GM21529 (cell line): ENCODE data around the gene RNF214.

Experiments
- ATAC-seq: cut with Tn5 transposase; IDR thresholded peaks from one replicate; pipeline ENCODE4 v1.9.1; 2021; ENCODE audit not compliant: unreplicated experiment

RNF214 gene

DNA sequence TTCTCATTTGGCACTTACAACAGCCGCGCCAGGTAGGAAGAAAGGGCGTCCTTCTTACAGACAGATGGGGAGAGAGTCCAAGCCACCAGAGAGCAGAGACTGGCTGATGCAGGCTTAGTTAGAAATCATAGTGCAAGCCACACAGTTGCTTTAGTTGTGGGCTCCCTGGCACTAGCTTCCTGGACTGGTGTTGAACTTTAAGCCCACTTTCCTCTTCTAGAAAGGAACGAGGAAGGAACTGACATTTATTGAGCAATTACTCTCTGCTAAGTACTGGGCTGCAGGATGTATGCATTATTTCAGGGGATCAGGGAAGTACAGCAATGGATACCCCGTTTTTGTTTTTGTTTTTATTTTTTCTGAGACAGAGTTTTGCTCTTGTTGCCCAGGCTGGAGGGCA is 80.6 kb downstream of the RNF214 start:
- ATAC-seq, result no peak

DNA sequence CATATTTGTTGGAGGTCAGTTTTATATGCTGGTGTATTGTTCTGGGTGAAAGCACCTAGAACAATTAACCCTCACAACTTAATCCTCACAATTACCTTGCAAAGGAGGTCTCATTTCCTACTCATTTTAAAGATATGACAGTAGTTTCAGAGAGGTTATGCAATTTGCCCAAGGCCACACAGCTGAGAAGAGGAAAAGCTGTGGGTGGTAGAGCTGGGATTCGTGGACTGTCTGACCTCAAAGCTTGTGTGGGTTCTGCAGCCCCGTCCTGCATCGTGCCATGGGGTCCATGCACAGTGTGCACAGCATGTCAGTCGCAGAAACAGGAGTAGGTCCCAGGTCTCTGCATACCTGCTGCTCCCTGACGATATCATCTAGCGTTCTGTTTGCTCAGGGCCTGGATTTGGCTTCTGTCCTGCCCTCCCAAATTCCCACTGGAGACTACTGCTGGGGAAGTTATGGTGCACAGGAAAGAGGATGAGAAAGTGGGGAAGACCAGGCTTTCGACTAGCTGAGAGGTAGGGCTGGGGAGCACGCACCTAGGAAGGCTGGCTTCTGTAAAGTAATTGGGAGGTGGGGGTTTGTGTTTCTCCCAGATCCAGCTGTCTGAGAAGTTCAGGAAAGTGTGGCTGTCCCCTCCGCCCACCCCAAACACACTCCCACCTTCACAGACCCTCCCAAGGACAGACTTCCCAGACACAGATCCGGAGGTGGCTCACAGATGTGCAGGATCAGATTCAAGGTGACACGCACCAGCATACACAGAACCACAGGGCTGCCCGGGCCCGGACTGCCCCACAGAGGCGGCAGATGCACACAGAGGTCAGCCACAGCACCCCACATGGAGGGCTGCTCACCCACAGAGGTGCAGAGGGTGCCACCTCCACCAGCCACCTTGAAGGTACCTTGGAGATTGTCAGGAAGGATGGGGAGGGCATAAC is 81.6 kb downstream of the RNF214 start:
- ATAC-seq, result no peak

DNA sequence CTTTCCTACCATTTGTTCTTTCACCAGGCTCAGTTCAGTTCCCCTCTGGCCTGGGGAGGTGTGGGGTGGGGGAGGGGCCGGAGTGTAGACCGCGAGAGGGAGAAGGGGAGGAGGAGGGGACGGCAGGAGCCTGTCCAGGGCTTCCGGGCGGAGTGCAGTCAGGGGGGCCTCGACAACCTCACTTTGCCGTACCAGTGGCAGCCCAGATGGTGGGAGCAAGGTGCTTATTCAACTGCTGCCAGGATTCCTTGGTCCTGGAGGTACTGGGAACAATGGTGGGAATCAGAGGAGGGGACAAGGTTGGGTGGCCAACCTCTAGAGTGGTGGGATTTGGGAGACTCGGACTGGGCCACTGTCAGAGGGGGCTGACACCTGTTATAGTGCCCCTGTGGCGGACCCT is 82.4 kb downstream of the RNF214 start:
- ATAC-seq, result no peak

DNA sequence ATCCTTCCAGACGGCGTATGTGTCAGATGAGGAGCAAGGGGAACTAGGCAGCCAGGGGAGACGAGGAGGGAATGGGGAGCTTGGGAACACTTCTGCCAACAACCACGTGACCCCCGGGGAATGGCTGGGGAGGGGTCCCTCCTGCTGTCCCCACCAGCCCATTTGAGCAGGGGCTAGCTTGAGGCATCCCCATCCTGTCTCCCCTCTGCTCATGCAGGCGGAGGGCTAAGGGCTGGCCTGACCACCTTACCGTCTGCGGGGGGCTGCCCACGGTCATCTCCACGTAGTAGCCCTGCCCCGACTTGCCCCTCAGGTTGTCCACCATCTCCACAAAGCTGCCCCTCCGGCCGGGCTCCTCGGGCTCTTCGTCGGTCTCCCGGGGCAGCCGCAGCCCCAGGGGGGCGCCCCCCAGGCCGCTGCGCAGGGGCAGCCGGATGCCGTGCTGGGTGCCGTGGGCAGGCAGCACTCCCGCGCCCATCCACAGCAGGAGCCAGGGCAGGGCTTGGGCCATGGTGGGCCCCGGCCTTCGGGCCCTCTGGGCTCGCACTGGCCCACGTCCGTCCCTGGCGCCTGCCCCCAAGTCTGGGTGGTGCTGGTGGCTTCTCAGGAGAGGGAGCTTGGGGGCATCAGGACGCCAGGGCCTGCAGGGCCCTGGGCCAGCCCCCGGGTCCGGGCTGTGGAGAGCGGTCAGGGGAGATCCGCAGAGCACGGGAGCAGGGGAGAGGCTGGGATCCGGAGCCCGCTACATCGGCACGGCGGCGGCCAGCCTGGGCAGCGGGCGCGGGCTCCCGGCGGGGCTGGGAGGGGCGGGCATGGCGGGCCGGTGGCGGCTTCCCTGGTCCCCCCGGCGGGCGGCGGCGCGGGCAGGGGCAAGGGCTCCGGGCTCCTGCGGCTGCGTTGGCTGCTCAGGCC is 83.1 kb downstream of the RNF214 start:
- ATAC-seq, result no peak

DNA sequence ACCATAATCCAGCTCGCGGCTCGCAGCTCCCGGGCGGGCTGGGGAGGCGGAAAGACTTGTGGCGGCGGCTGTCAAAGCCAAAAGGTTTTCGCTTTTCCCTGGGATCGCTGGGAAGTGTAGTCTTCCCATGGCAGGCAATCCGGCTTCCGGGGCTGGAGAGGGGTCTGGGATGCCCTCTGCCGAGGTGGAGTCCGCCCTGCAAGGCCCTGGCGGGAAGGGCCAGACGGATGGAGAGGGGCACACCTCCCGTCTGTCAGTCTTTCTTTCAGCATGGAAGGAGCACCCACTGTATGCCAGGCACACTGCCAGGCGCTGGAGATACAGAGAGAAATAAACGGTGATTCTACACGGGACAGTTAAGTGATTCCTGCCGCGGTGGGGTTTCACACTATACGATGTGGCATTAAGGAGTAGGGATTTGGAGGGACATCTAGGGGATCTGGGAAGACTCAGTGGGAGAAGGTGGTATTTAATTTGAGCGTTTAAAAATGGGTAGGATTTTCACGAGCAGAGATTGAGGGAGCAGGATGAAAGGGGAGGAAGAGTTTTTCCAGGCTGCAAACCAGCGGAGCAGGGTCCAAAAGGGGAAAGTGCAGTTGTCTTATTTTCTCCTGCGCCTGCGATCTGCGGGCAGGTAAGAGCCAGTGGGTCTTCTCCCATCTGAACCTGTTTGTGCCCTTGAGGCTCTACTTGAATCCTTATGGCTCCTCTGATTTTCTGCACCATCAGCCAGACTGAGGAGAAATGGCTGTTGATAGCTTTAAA is 83.9 kb downstream of the RNF214 start, which contains the start of gene BACE1:
Gene BACE1 (minus strand): TSS at position 60 of the 765 bp plus-strand sequence. CDS start 461 bp downstream, outside the sequence.
- no peak for ATAC-seq

DNA sequence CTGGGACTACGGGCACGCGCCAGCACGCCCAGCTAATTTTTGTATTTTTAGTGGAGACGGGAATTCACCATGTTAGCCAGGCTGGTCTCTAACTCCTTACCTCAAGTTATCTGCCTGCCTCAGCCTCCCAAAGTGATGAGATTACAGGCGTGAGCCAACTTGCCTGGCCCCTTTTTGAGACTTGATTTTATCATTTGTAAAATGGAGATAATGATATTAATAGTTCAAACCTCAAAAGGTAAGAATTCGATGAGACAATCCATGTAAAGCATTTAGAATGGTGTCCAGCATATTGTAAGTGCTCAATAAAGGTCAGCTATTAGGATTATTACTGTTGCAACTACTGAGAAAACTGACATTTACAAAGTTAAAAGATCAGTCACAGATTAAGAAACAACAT is 86.3 kb downstream of the RNF214 start:
- ATAC-seq, result no peak

DNA sequence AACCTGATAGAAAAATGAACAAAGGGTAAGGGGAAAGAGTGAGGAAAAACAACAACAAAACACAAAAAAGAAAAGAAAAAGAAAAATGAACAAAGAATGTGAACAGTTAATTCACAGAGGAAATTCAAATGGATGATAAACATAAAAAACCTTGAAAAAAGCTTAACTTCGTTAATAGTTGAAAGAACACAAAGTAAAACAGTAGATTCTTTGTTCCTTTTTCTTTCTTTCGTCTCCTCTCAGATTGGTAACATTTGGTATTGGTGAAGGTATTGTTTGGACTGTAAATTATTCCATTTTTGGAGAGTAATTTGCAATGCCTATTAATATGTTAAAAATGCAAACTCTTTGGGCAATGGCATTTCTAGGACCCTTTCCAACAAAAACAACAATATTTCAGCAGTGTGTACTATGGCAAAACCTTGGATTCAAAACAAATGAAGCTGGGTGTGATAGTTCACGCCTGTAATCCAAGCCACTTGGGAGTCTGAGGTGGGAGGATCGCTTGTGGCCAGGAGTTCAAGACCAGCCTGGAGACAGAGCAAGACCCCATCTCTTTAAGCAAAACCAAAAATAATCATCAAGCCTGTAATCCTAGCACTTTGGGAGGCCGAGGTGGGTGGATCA is 86.9 kb downstream of the RNF214 start:
- no peak for ATAC-seq

DNA sequence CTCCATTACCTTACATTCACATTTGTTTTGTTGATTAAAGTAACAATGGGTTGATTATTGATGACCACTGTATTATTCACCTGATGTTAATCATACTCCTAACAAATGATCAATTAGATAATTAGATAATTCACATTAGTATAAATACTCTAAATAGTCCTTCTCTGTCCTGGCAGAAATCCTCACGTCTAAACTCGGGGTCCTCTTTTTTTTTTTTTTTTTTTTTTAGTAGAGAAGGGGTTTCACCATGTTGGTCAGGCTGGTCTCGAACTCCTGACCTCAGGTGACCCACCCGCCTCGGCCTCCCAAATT is 94.7 kb downstream of the RNF214 start:
- peak; percentile 3 for ATAC-seq

DNA sequence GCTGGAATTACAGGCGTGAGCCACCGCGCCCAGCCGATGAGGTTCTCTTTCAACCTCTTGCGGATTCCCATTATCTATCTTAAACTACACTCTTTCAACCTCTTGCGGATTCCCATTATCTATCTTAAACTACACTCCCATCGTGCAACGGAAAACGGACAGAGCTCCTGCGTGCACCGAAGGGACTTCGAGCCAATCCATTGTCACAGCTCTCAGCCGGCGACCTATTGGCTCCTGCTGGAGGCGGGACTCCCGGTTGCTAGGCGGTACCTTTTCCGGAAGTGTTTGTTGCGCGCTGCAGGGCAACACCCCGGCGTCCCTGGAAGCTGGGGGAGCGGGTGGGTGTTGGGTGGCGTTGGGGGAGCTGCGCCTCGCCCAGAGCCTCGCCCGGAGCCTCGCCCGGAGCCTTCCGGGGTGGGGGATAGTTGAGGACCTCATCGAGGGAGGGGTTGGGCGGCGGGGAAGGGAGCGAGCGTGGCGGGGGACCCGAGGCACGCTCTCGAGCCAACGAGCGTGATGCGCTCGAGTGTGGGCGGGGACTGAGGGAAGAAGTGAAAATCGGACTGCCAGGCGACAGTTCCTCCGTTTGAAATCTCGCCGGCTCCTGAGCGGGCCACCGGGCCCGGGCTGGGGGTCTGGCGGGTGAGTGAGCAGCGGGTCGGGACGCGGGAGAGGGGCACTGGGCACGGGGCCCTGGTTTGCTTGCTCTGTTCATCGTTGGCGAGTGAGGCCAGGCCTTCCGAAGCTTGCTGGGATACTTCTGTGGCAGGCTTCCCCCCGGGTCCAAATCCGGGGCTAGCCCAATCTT is 95.3 kb downstream of the RNF214 start, which contains the start of gene CEP164:
Gene CEP164 (plus strand): TSS at position 288 of the 808 bp plus-strand sequence. CDS start 10,733 bp downstream, outside the sequence.
- ATAC-seq, result peak; percentile 96

DNA sequence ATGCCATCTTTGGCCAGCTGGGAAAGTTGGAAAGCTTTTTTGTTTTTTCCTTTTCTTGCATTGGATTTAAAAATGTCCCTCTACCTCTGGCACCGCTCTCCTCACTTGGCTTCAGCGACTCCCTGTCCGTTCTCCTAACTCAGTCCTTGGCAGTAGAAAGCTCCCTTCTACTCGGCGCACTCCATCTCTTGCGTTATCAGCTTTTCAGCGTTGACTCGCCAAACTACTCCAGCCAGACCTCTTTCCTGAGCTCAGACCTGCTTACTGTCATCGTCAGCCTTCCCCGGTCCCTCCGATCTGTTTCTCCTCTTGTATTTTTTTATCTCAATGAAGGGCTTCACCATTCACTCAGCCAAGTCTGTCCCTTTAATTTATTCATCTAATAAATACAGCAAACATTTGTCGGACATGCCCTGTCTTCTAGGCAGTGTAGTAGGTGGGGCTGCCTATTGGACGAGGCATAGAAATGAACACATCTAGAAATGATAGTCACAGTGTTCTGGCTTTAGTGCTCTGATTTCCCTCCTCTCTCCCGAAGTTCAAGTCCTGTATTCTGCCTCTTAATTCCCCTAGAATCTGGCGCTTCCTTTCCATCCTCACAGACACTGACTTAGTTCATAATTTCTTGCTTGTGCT is 96.0 kb downstream of the RNF214 start:
- no peak for ATAC-seq

DNA sequence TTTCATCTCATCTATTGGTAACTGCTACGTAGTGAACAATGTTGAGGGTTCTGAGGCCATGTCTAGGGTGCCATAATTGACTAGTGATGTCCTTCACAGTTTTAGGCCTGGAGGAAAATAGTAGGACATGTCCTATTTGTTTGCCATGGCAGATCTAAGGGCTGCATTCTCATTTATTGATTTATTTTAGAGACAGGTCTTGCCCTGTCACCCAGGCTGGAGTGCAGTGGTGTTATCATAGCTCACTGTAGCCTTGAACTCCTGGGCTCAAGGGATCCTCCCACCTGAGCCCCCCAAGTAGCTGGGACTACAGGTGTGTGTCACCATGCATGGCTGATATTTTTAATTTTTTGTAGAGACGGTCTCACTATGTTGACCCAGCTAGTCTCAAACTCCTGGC is 100.4 kb downstream of the RNF214 start:
- ATAC-seq, result no peak

DNA sequence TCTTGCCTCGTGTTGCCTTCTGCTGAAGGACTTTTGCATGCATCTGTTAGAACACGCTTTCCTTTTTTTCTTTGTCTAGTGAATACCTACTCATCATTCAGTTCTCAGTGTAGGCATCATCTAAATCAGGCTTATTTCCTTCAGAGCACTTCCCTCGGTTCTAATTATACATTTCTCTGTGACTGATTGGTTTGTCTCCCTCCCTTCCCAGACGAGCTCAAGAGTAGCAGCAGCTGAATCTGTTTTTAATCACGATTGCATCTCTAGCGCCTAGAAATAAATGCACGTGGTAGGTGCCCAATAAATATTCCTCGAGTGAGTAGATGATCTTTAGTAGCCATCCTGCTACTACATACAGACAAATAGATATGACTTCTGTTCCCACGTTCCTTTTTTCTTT is 101.4 kb downstream of the RNF214 start:
- ATAC-seq, result no peak

DNA sequence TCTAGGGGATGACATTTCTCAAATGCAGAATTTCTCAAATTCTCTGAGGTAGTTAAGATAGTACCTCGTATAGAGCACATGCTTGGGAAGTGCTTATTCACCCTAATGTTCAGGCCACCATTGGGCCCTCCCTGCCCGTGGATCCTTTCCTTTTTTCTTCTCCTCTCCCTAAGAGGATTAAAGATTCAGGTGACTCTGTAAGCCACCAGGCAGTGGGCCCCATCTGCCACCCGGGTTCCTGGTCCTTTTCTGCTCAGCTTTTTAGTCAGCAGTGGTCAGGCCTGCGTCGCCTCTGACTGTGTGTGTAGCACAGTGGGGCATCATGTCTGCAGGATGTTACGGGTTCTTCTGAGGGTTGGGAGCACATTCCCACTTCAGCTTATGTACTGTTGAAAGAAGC is 102.4 kb downstream of the RNF214 start:
- ATAC-seq, result no peak

DNA sequence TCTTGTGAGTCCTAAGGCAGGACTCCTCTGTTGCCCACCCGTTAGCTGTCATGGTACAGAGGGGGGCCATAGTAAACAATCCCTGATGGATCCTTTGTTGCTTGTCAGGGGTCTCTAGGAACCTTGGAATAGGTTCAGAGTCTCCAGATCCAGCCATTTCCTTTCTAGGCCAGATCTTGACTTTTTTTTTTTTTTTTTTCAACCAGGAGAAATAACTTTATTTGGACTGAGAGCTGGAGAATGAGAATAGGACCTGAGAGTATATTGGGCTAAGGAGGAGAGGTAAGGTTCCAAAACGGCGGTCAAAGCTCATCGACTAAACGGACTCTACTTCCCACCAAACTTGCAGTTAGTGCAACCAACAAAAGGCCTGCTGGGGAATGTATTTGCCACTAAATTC is 102.9 kb downstream of the RNF214 start:
- no peak for ATAC-seq
